NB4 (cell line): ENCODE data around the gene SLC1A5.
A peak's percentile ranks its signal among the peaks of the same experiment; 100 is the strongest.

ENCODE experiments used
- DNase-seq: peaks from one replicate; pipeline ENCODE4 v3.0.0; 2010; ENCODE audit warnings: low read depth
- H3K4me3 ChIP-seq: one replicate; pipeline ENCODE4 v1.5.1; 2011; ENCODE audit warnings: mild to moderate bottlenecking, low read depth, low read length, moderate library complexity
- MYC ChIP-seq: IDR thresholded peaks from 2 replicates; pipeline ENCODE4 v1.6.1; 2011; ENCODE audit warnings: low read depth, low read length
- POLR2A ChIP-seq: IDR thresholded peaks from 2 replicates; pipeline ENCODE4 v1.6.1; 2011; ENCODE audit warnings: mild to moderate bottlenecking; ENCODE audit not compliant: insufficient read length; ENCODE audit errors: extremely low read depth
- TF ChIP-seq, protein P1 (sequence below): IDR thresholded peaks from 2 replicates; pipeline ENCODE4 v1.6.1; 2011; ENCODE audit warnings: low read depth, low read length
- TF ChIP-seq, protein P2 (sequence below): IDR thresholded peaks from one replicate; pipeline ENCODE4 v1.5.1; 2012; ENCODE audit warnings: low read depth, low read length

SLC1A5 gene

DNA sequence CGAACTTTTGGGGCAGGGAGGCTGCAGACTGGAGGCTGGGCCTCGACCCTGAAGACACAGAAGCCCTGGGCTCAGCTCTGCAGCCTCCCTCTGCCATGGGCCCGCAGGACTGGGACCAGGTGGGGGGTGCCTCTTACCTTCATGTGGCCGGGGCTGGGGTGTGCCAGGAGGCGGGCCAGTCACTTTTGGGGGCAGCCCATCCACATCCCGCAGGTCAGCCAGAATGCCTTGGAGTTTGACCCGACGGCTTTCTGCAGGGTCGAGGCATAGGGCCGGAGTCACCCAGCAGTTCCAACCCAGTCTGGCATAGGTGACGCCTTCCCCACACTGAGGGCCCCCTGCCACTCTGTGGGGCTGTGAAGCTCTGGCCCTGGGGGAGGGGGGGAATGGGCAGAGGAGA is 60.6 kb downstream of the SLC1A5 start:
- no peak overlapping the region for H3K4me3 ChIP-seq
- no peak for DNase-seq
- TF ChIP-seq, protein P1, sequence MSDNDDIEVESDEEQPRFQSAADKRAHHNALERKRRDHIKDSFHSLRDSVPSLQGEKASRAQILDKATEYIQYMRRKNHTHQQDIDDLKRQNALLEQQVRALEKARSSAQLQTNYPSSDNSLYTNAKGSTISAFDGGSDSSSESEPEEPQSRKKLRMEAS = no peak
- TF ChIP-seq MYC (no peak), POLR2A (no peak)
- TF ChIP-seq, protein P2, sequence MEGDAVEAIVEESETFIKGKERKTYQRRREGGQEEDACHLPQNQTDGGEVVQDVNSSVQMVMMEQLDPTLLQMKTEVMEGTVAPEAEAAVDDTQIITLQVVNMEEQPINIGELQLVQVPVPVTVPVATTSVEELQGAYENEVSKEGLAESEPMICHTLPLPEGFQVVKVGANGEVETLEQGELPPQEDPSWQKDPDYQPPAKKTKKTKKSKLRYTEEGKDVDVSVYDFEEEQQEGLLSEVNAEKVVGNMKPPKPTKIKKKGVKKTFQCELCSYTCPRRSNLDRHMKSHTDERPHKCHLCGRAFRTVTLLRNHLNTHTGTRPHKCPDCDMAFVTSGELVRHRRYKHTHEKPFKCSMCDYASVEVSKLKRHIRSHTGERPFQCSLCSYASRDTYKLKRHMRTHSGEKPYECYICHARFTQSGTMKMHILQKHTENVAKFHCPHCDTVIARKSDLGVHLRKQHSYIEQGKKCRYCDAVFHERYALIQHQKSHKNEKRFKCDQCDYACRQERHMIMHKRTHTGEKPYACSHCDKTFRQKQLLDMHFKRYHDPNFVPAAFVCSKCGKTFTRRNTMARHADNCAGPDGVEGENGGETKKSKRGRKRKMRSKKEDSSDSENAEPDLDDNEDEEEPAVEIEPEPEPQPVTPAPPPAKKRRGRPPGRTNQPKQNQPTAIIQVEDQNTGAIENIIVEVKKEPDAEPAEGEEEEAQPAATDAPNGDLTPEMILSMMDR = no peak

DNA sequence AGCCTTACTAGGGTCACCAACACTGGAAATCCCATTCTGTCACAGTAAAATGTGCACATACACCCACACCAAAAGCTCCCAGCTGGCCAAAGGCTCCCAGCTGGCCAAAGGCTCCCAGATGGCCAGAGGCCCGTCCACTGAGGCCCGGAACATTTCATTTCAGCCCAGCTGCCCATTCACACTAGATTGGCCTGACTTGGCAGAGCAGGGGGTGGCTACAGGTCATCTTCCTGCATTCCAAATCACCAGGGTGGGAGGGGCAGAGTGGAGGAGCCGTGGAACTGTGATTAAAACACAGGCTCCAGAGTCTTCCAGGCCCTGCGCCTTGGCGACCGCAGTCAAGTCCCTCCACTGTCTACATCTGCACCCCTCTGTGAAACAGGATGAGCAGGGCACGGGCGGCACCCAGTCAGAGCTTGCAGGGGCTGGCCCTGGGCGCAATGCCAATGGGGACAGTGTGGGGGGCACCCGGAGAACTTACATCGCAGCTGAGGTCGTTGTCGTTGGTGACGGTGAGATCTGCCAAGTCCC is 61.4 kb downstream of the SLC1A5 start:
- no peak overlapping the region for H3K4me3 ChIP-seq
- TF ChIP-seq MYC (no peak), POLR2A (no peak)
- TF ChIP-seq, protein P1 = no peak
- TF ChIP-seq, protein P2 = no peak
- DNase-seq = no peak

DNA sequence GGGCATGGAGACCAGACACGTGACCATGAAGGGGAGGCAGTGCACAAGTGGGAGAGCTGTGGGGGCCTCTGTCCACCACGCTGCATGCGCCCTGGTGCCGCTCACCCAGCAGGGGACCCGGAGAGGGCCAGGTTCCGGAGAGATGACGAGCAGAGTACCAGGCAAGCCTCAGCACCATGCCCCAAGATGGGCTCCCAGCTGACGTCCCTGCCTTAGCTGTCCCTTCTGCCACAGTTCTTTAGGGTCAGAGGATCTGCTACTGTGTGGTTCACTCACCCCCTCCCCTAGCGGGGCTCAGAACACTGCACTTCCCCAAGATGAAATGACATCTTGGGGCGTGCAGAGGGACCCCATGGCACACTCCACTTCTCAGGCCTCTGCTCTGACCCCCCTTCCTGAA is 61.8 kb downstream of the SLC1A5 start:
- H3K4me3 ChIP-seq = no peak overlapping the region
- TF ChIP-seq, protein P1 = 0 out of 2 replicates have a peak, but pooled peaks have one; percentile 2
- TF ChIP-seq MYC = no peak
- DNase-seq = peak; percentile 47

DNA sequence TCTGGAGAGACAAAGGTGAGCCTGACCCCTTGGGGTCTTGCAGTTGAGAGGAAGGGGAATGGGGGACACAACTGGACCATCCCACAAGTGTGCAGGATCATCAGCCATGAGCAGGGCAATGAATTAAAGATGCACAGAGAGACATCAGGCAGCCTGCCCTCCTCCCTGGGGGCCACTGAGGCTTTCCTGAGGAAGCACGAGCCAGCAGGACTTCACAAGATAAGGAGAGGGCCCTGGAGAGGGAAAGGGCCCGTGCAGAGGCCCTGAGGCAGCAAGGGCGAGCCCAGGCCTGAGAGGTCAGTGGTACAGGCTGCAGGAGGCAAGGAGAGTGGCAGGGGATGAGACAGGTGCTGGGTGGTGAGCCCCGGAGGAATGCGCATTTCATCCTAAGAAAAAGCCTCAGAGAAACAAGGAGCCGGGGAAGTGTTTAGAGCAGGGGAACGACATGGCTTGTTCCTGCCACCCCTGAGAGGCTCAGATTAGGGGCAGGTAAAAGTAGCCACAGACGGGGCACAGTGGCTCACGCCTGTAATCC is 62.5 kb downstream of the SLC1A5 start:
- no peak overlapping the region for H3K4me3 ChIP-seq
- no peak for DNase-seq
- no peak for TF ChIP-seq POLR2A
- TF ChIP-seq, protein P2 = no peak
- no peak for TF ChIP-seq MYC
- TF ChIP-seq, protein P1 = no peak

DNA sequence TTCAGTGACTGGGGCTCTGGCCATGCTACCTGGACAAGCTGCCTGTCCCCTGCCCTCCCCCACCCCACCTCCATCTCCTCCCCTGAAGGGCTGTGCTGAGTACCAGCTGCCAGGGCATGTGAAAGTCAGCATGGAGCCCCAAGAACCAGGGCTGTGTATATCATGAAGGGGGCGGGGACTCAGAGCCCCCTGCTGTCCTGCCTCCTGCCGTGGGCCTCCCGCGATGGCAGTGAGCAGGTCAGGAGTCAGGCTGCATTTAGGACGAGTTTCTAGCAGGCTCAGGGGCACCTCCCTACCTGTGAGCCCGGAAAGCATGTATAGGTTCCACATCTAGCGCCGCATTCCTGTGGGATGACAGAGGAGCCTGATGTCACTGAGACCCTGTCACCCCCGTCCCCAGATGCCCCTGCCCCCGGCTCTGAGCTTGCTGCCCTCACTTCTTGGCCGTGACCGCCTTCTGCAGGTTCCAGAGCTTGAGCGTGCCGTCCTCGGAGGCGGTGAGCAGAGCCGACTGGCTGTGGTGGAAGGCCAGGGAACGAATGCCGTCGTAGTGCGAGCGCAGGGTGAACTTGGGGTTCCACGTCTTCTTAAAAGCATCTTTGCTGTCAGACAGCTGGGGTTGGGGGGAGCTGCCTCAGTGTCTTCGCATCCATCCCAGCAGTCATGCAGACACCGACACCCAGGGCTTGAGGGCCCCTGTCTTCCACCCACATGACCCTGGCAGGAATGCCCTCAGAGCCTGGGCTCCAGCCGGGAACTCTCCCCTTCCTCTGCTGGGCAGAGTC is 63.2 kb downstream of the SLC1A5 start:
- TF ChIP-seq, protein P1 = no peak
- TF ChIP-seq MYC (no peak), POLR2A (no peak)
- TF ChIP-seq, protein P2 = no peak
- no peak for DNase-seq
- no peak overlapping the region for H3K4me3 ChIP-seq
